HG03139 (cell line): ENCODE measurements around the gene USF2.

Experiments
- ATAC-seq: cut with Tn5 transposase; IDR thresholded peaks from one replicate; pipeline ENCODE4 v1.9.1; 2021; ENCODE audit not compliant: unreplicated experiment

The USF2 gene

DNA sequence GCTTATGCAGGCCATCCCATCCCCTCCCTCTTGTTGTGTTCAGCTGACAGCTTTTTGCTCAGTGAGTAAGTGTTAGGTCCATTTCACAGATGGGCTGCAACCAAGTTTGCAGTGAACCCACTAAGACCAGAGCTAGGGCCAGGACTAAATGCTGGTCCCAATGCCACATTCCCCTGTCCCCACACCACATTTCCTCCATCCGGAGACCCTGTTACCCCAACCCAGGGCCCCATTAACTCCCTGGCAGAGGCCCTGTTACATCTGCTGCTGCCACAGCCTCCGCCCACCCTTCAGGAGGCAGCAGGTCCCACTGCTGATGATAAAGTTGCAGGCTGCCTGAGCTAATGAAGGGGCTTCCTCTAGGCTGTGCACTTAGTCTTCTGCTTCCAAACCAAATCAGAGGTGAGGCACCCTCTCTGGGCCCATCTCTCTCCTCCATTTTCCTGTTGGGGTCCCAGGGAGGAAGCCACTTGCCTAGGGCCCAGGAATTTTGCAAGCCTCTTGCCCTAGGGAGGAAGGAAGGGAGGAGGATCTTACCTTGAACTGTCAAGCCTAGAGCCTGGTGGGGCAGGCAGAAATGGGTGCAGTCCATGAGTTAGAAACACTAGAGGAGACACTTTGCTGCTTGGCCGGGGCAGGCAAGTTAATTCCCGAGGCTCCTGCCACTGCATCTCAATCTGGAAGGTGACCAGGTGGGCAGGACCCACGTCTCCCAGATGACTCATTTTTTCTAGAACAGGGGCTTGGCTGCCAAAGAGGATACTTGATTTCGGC is 3.4 kb upstream of the USF2 start:
- no peak for ATAC-seq

DNA sequence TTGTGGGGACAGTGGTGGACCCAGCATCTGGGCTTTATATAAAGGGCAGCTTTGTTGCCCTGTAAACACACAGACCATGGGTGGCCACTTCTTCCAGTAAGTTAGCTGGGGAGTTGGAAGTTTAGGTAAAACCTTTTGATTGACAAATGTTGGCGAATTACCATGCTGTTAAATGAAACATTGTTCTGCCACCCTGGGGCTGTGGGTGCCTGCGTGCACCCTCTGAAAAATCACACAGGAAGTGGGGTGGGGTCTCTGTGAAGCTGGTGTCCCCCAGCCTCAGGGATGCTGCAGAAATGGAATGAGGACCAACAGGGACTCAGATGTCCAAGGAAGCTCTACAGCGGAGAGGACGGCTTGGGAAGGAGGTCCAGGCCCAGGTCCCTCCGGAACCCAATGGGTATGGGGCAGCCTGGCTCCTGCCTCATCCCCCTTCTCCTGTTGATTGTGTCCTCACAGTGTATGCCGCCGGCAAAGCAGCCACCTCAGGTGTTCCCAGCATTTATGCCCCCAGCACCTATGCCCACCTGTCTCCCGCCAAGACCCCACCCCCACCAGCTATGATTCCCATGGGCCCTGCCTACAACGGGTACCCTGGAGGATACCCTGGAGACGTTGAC is 2.8 kb upstream of the USF2 start:
- no peak for ATAC-seq

DNA sequence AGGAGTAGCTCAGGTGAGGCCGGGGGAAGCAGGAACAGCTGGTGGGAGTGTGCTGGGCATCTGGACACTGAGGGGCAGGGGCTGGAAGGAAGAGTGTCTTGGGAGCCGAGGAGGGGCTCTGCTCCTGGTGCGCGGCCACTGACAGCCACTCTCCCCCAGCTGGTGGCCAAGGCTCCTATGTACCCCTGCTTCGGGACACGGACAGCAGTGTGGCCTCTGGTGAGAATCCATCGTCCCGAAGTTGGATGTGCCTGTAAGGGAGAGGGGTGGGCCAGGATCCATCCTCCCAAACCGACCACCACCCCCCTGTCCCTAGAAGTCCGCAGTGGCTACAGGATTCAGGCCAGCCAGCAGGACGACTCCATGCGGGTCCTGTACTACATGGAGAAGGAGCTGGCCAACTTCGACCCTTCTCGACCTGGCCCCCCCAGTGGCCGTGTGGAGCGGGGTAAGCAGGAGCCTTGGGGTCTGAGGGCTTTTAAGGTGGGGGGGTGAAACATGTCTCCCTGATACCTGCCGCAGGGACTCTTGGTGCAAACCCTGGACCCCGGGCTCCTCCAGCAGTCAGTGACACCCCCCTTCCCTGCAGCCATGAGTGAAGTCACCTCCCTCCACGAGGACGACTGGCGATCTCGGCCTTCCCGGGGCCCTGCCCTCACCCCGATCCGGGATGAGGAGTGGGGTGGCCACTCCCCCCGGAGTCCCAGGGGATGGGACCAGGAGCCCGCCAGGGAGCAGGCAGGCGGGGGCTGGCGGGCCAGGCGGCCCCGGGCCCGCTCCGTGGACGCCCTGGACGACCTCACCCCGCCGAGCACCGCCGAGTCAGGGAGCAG is 2.0 kb upstream of the USF2 start:
- ATAC-seq, result no peak

DNA sequence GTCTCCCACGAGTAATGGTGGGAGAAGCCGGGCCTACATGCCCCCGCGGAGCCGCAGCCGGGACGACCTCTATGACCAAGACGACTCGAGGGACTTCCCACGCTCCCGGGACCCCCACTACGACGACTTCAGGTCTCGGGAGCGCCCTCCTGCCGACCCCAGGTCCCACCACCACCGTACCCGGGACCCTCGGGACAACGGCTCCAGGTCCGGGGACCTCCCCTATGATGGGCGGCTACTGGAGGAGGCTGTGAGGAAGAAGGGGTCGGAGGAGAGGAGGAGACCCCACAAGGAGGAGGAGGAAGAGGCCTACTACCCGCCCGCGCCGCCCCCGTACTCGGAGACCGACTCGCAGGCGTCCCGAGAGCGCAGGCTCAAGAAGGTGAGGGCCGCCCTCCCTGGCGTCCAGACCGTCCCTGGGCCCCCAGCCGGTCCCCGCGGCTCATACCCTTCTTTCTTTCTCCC is 1.4 kb upstream of the USF2 start:
- ATAC-seq, result no peak

DNA sequence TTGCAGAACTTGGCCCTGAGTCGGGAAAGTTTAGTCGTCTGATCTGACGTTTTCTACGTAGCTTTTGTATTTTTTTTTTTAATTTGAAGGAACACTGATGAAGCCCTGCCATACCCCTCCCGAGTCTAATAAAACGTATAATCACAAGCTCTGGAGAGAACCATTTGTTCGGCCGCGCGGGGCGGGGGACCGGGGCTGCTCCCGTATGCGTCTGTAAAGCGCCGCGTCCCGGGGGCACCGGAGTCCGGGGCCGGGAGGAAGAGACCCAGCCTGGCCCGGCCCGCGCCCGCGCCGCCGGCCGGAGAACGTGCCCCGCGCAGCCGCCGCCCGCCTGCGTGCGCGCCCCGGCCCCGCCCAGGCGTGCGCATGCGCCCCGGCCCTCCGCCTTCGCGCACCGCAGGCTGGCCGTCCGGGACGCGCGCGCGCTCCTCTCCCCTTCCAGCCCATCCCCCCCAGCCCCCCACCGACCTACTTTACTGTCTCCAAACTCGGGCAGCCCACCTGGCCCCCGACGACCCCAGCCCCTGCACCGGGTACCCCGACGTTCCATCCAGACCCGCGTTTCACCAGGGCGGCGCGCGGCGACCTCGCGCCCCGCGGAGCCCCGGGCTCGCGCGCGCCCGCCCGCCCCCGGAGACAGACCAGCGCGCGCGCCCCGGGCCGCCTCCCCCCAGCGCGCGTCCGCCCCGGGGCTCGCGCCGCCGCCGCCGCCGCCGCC is 785 bp upstream of the USF2 start:
- peak; percentile 39 for ATAC-seq

DNA sequence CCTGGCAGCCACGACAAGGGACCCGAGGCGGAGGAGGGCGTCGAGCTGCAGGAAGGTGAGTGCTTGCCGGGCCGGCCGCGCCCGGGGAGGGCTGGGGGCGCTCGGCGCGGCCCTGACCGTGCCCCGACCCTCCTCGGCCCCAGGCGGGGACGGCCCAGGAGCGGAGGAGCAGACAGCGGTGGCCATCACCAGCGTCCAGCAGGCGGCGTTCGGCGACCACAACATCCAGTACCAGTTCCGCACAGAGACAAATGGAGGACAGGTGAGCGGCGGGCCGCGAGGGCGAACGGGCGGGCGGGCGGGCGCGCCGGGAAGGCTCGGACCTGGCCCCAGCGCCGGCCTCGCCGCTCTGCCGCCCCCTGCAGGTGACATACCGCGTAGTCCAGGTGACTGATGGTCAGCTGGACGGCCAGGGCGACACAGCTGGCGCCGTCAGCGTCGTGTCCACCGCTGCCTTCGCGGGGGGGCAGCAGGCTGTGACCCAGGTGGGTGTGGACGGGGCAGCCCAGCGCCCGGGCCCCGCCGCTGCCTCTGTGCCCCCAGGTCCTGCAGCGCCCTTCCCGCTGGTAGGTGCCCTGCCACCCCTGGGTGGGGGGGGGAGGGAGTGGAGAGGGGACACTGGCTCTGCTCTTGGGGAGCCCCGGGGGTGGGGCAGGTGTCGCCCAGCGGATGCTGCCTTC is 816 bp downstream of the USF2 start:
- peak; percentile 54 for ATAC-seq

DNA sequence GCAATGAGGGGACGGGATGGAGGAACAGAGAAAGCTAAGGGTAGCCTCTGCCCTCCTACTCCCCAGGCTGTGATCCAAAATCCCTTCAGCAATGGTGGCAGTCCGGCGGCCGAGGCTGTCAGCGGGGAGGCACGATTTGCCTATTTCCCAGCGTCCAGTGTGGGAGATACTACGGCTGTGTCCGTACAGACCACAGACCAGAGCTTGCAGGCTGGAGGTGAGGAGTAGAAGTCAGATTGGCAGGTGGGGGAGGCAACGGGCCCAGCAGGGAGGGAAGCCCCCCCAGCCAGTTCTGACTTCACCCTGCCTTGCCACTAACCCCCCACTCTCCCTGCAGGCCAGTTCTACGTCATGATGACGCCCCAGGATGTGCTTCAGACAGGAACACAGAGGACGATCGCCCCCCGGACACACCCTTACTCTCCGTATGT is 1.6 kb downstream of the USF2 start:
- no peak for ATAC-seq

DNA sequence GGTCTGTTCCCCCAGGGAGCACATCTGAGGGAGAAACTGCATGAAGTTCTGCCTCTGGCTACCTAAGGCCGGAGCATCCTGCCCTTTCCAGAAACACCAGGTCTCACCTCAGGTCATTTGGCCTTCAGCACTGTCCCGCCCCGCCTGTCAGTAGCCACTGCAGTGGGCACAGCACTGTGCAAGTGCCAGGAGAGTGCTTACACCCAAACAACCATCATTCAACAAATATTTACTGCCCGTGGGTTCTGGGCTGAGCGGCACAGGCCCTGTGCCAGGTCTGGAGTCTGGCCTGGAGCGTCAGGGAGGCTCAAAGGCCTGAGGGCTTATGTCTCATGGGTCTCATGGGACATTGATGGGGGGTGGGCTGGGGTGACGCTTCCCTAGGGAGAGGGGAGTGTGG is 2.8 kb downstream of the USF2 start:
- no peak for ATAC-seq

DNA sequence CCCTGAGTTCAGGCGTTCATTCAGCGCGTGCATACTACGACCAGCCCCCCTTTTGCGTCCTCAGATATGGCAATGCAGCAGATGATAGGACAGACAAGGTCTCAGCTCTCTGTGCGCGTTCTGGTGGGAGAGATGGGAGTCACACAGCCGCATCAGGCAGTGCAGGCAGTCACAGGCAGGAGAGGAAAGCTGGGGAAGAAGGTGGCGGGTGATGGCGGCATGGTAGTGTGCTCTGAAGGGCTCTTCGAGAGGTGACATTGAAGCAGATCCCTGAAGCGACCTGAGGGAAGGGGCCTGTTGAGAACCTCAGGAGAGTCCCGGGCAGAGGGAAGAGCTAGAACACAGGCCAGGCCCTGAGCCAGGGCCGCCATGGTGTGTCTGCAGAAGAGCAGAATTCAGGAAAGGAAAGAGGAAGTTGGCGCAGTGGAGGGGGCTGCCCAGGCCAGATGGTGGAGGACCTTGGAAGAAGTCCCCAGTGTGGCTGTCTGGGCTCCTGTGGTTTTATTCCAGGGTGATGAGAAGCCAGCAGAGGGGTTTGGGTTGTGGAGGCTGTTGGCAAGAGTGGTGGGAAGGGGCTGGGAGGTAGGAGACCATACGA is 3.5 kb downstream of the USF2 start:
- no peak for ATAC-seq

DNA sequence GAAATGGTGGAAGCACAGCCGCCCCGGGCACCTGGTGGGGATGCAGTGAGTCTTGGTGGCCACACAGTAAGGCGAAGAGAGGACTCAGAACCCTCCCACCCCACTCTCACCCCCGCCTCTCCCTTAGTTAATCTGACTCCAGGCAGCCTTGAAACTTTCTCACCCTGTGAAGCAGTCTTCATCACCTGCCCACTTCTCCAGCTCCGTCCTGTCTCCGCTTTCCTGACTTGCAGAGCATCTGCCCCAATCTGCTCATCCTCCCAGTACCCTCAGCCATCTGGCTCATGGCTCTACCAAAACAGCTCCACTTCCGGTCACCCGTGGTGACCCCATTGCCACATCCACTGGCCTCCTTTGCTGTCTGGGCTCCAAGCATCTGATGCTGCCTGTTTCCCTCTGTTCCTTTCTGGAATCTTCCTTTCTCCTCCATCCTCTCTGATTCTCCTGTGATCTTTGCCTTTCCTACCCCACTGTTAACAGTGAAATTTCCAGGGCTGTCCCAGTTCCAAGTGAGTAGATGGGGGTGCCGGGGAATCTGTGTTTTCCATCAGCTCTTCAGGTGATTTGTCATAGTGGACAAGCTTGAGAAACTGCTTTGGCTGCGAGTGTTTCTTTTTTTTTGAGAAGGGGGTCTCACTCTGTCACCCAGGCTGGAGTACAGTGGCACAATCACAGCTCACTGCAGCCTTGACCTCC is 4.3 kb downstream of the USF2 start:
- ATAC-seq, result no peak

DNA sequence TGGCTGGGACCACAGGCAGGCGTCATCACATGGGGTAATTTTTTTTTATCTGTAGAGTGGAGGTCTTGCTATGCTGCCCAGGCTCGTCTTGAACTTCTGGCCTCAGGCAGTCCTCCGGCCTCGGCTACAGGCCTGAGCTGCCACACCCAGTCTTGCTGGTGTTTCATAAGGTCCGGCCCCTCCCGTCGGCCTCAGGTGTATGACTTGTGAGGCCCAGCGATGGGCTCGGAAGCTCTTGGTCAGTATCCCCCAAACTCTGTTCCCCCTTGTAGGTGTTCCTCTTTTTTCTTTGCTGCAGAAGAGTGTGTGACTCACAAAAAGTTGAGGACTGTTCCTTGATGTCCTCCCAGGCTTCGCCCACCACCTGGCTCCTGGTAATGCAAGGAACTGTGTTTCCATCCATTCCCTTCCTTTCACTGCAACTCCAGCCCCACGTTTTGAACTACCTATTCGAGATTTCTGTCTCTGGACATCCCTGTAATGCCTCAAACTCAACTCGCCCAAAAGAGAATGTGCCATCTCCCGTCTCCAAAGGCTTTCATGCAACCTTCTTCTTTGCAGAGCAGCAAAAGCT is 5.0 kb downstream of the USF2 start:
- ATAC-seq, result no peak

DNA sequence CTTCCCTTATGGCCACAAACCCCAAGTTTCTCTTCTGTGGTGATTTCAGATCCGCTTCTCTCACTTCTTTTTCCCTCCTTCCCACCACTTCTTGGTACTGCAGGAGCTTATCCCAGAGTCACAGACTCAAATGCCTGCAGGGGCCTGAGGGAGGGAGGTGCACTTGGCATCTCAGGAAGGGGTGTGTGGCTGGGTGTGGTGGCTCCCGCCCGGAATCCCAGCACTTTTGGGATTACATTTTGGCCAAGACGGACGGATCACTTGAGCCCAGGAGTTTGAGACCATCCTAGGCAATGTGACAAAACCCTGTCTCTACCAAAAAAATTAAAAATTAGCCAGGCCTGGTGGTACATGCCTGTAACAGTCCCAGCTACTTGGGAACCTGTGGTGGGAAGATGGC is 5.6 kb downstream of the USF2 start:
- ATAC-seq, result no peak

DNA sequence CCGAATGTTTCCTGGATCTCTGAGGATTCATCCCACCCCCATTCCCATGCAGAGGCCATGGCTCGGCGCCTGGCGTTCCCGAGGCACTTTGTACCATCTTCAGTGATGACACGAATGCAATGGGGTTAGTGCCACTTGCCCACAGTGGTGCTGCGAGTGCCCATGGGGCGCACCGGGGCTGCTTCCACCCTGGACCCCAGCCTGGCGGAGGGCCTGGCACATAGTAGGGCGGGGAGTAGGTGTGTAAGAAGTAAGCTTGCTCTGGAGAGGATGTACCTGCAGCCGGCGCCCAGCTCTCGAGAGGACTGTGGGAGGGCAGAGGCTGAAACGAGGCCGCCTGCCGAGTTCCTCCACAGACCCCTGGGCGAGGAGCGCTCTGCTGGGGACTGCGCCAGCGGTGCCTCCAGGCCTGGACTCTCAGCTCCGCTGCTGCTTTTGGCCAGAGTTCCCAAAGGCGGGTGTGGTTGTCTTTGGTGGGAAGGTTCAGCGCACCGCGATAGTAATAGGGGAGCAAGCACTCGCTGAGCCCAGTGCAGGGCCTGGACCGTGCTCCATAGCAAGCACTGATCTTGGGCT is 8.0 kb downstream of the USF2 start:
- no peak for ATAC-seq

DNA sequence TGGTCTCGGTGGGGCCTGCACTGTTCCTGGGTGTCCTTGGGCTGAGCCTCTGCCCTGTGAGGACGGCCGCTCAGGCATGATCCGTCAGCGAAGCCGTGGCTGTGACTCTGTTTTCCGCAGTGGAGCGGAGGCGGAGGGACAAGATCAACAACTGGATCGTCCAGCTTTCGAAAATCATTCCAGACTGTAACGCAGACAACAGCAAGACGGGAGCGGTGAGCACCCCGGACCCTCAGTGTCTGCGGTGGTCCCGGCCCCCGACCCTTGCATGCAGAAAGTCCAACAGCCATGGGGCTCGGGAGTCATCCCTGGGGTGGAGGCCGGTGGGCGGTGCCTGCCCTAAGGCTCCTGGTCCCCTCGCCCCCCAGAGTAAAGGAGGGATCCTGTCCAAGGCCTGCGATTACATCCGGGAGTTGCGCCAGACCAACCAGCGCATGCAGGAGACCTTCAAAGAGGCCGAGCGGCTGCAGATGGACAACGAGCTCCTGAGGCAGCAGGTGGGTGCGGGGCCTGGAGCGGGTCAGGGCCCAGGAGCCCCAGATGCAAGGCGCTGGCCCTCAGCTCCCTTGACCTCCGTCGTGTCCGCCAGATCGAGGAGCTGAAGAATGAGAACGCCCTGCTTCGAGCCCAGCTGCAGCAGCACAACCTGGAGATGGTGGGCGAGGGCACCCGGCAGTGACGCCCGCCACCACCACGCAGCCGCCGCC is 10.0 kb downstream of the USF2 start:
- ATAC-seq, result no peak

DNA sequence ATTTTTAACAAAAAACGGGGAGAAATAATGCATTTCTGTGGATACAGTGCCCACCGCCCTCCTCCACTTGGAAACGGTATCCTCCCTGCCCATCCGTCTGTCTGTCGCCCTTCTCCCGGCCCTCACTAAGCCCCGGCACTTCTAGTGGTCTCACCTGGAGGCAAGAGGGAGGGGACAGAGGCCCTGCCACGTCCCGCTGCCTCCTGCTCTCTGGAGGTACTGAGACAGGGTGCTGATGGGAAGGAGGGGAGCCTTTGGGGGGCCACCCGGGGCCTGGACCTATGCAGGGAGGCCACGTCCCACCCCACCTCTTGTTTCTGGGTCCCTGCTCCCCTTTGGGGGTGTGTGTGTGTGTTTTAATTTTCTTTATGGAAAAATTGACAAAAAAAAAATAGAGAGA is 10.6 kb downstream of the USF2 start:
- ATAC-seq, result no peak

DNA sequence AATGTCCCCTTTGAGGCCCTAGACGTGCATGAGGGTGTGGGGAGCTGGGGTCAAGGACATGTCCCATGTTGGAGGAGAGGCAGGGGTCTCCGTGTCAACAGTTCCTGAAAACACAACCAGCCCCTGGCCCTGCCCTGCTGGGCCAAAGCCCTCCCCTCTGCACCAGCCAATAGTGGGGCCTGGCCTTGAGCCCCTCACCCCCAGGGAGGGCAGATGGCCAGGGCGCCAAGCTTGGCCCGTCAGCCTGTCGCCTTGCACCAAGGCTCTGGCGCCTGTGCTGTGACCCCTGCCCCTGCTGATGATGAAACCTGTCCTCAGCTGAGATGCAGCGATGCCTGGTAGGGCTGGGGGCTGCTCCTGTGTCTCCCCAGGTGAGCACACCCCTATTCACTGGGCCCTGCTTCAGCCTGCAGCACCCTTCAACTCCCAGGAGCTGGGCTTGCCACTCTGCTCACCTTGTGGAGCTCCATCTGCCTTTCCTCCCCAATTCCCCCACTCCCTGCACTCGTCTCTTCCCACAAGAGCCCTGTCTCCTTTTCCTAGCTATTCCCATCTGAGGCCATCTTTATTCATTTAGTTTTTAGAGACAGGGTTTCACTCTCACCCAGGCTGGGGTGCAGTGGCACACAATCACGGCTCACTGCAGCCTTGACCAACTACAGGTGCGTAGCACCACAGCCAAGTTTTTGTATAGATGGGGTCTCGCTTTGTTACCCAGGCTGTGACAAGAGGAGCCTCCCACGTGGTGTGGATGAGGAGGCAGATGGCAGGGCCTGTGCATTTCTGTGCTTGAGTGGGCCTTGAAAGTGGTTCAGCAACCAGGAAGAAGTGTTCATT is 11.4 kb downstream of the USF2 start:
- ATAC-seq, result no peak

DNA sequence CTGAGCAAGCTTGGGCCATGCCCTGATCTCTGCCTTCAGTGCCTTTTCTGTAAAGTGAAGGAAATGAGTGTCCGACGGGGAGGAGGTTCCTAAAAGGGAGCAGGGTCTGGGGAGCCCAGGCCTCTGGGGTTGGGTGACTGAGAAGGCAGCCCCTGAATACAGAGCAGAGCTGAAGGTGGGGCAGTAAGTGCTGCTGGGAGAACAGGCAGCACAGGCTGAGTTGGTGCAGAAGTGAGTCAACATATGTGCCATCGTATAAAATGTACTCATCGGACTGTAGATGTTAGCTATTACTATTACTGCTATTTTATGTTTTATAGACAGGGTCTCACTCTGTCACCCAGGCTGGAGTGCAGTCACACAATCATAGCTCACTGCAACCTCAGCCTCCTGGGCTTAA is 12.5 kb downstream of the USF2 start:
- no peak for ATAC-seq
